Suprapubic skin (tissue), 4 donors: ENCODE data around the gene SH3BGRL2.

Experiments
- EP300 ChIP-seq: sonication (generic); formaldehyde crosslinking; IDR thresholded peaks from one replicate; pipeline ENCODE4 v1.6.1; 2017; ENCODE audit warnings: antibody characterized with exemption
- POLR2A ChIP-seq, 2 donors: fragments of 450-650 bp; IDR thresholded peaks; one replicate each; pipeline ENCODE4 v1.6.1; 2017; ENCODE audit warnings: antibody characterized with exemption in 2 of 2, mild to moderate bottlenecking in 2 of 2, moderate library complexity in 2 of 2
- POLR2AphosphoS5 ChIP-seq, 3 donors: sonication (generic); formaldehyde crosslinking; IDR thresholded peaks; one replicate each; pipeline ENCODE4 v1.6.1; 2017; ENCODE audit warnings: antibody characterized with exemption in 3 of 3
- TF ChIP-seq, protein P1 (sequence below), 2 donors: fragments of 200-600 bp in 1 of 2; fragments of 450-650 bp in 1 of 2; sonication (generic) in 1 of 2; IDR thresholded peaks; one replicate each; pipeline ENCODE4 v1.5.1; 2016 to 2019; ENCODE audit warnings: antibody characterized with exemption in 2 of 2, mild to moderate bottlenecking in 1 of 2, moderate library complexity in 1 of 2

DNA sequence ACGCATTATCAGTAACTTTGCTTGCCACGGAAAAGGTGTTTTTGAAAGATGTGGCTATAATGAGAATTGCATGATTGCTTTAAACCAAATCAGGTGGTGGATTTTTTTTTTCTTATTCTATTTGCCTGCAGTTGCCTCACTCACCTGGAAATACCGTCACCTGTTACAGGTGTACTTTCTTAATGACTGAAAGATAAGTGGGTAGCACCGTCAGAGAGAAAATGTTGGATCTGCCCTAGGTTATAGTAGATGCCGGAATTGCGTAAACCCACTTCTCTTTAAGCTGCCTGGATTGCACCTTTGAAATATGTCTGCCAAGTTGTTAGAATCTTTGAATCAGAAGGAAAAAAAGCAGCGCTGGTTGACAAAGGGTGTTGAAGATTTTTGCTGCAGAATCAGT, 68.5 kb downstream of the SH3BGRL2 start:
- TF ChIP-seq EP300 = no peak
- TF ChIP-seq, protein P1, sequence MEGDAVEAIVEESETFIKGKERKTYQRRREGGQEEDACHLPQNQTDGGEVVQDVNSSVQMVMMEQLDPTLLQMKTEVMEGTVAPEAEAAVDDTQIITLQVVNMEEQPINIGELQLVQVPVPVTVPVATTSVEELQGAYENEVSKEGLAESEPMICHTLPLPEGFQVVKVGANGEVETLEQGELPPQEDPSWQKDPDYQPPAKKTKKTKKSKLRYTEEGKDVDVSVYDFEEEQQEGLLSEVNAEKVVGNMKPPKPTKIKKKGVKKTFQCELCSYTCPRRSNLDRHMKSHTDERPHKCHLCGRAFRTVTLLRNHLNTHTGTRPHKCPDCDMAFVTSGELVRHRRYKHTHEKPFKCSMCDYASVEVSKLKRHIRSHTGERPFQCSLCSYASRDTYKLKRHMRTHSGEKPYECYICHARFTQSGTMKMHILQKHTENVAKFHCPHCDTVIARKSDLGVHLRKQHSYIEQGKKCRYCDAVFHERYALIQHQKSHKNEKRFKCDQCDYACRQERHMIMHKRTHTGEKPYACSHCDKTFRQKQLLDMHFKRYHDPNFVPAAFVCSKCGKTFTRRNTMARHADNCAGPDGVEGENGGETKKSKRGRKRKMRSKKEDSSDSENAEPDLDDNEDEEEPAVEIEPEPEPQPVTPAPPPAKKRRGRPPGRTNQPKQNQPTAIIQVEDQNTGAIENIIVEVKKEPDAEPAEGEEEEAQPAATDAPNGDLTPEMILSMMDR (IDR thresholded peaks at IDR 0.05) = no peak
- no peak for TF ChIP-seq POLR2AphosphoS5 (IDR thresholded peaks at IDR 0.05)
- no peak for TF ChIP-seq POLR2A (IDR thresholded peaks at IDR 0.05)
